Panc1 (cell line): ENCODE results near the gene IGFBP5. TPM values are rescaled to one million over a fixed set of nuclear protein-coding genes. Genes with fewer than 3 reads are reported as not detected.

Experiments
- ATAC-seq: fragments of 200-7000 bp; cut with Tn5 transposase; 2 replicates; pipeline ENCODE4 v1.9.1; 2020; ENCODE audit warnings: mild to moderate bottlenecking, moderate library complexity
- BruUV-seq: library from RNA; stranded (reverse); fragments of 400-500 nt; replicated peaks from 2 replicates; lab custom pipeline; 2021; lab: Mats Ljungman, UMichigan
- CTCF ChIA-PET: fragments of 300-600 bp; sonication (Branson Sonifier 250); formaldehyde crosslinking; loops from one replicate; lab custom pipeline; 2022; ENCODE audit warnings: antibody characterized with exemption; lab: Charles Lee
- POLR2A ChIA-PET: fragments of 300-600 bp; sonication (Branson Sonifier 250); formaldehyde crosslinking; loops from one replicate; lab custom pipeline; 2022; ENCODE audit warnings: antibody characterized with exemption; lab: Charles Lee
- DNase-seq: peaks from one replicate; pipeline ENCODE4 v3.0.0-alpha.2; 2010; ENCODE audit warnings: low read depth, low spot score
- H3K27ac ChIP-seq: 2 replicates; pipeline ENCODE4 v1.5.1; 2011; ENCODE audit warnings: mild to moderate bottlenecking, low read length, inconsistent platforms
- H3K27me3 ChIP-seq: fragments of 200-500 bp; sonication (Bioruptor generic); 2 replicates; pipeline ENCODE4 v1.6.0; 2014; ENCODE audit warnings: low read length, inconsistent platforms; ENCODE audit not compliant: control insufficient read depth, insufficient read depth
- H3K36me3 ChIP-seq: fragments of 200-500 bp; sonication (Bioruptor generic); 2 replicates; pipeline ENCODE4 v1.5.1; 2014; ENCODE audit warnings: inconsistent platforms, mild to moderate bottlenecking, low read length, moderate library complexity; ENCODE audit not compliant: control insufficient read depth, insufficient read depth
- H3K4me1 ChIP-seq: 2 replicates; pipeline ENCODE4 v1.5.1; 2011; ENCODE audit warnings: inconsistent platforms, mild to moderate bottlenecking, low read length, moderate library complexity; ENCODE audit not compliant: control insufficient read depth, insufficient read depth
- H3K4me3 ChIP-seq, 2 experiments: 2 replicates each; pipeline ENCODE4 v1.5.1; 2011 to 2012; ENCODE audit warnings: low read depth in 2 of 2, low read length in 2 of 2, mild to moderate bottlenecking in 2 of 2, inconsistent platforms in 1 of 2, moderate library complexity in 1 of 2
- H3K9me3 ChIP-seq: fragments of 200-500 bp; sonication (Bioruptor generic); 2 replicates; pipeline ENCODE4 v1.5.1; 2014; ENCODE audit warnings: low read depth, mild to moderate bottlenecking, inconsistent platforms, low read length, moderate library complexity; ENCODE audit not compliant: control insufficient read depth, insufficient read depth
- CTCF ChIP-seq: fragments of 450-650 bp; IDR thresholded peaks from 2 replicates; pipeline ENCODE4 v1.5.1; 2017; ENCODE audit warnings: mild to moderate bottlenecking
- POLR2AphosphoS5 ChIP-seq: IDR thresholded peaks from 2 replicates; pipeline ENCODE4 v1.6.1; 2012; ENCODE audit warnings: mild to moderate bottlenecking, low read depth, low read length, moderate library complexity
- REST ChIP-seq, 2 experiments: IDR thresholded peaks; 2 replicates each; pipeline ENCODE4 v1.6.1; 2011 to 2012; ENCODE audit warnings: low read depth in 2 of 2, control low read depth in 1 of 2, low read length in 1 of 2, mild to moderate bottlenecking in 1 of 2, moderate library complexity in 1 of 2; ENCODE audit not compliant: insufficient read depth in 1 of 2
- SIN3A ChIP-seq: IDR thresholded peaks from 2 replicates; pipeline ENCODE4 v1.6.1; 2012; ENCODE audit warnings: low read depth, mild to moderate bottlenecking, low read length, moderate library complexity, borderline replicate concordance; ENCODE audit not compliant: insufficient read depth
- TCF7L2 ChIP-seq: IDR thresholded peaks from 2 replicates; pipeline ENCODE4 v1.6.1; 2011; ENCODE audit warnings: mild to moderate bottlenecking, low read depth, low read length, inconsistent platforms
- in situ Hi-C: cut with HindIII; loops from 2 replicates; pipeline ENCODE4 v1.10.0; 2016; ENCODE audit warnings: low sequenced_read_pairs, low pct_unique_long_range_greater_than_20kb
- intact Hi-C: fragments of 100-400 bp; cut with micrococcal nuclease; formaldehyde crosslinking; loops from one replicate; pipeline ENCODE4 v1.10.0; 2022; ENCODE audit not compliant: unreplicated experiment
- total RNA-seq: library from RNA; stranded (reverse); gene quantifications from one replicate; pipeline ENCODE4 v1.2.1, GENCODE V29; 2021; ENCODE audit not compliant: unreplicated experiment

Gene IGFBP5
- total RNA-seq, 1 experiment from 2014 or later: 1.9 TPM

GRCh38 chr2:216651351-216651881 lies 43.9 kb downstream of the IGFBP5 start:
- Histone ChIP-seq H3K36me3 (no peaks in the 10 kb centered on the region), H3K27ac (no peak overlapping the region), H3K4me3 (no peak overlapping the region), H3K27me3 (no peaks in the 10 kb centered on the region), H3K4me1 (no peaks in the 10 kb centered on the region), H3K9me3 (no peaks in the 10 kb centered on the region)
- DNase-seq (no peak), ATAC-seq (no peak)
- intact Hi-C loops: no loop called here
- TF ChIP-seq CTCF (no peak), REST (IDR thresholded peaks at IDR 0.05; ENCODE audit: insufficient read depth in 1 of 2, low read depth in 2 of 2, low read length in 1 of 2) (no peak), SIN3A (no peak)
- BruUV-seq: no TSS peak
- CTCF ChIA-PET: no interaction called here
- in situ Hi-C loops: no loop called here
- POLR2A ChIA-PET: no interaction called here

GRCh38 chr2:216650626-216651257 lies 44.6 kb downstream of the IGFBP5 start:
- CTCF ChIA-PET: no interaction called here
- no peak overlapping the region for H3K4me3 ChIP-seq
- no TSS peak for BruUV-seq
- H3K9me3 ChIP-seq: no peaks in the 10 kb centered on the region
- no peak for DNase-seq
- POLR2A ChIA-PET: no interaction called here
- H3K27me3 ChIP-seq: no peaks in the 10 kb centered on the region
- H3K27ac ChIP-seq: no peak overlapping the region
- in situ Hi-C loops (no loop called here), intact Hi-C loops (no loop called here)
- H3K4me1 ChIP-seq: no peaks in the 10 kb centered on the region
- no peak for ATAC-seq
- TF ChIP-seq SIN3A: no peak
- TF ChIP-seq REST (IDR thresholded peaks at IDR 0.05; ENCODE audit: insufficient read depth in 1 of 2, low read depth in 2 of 2, low read length in 1 of 2): no peak
- no peak for TF ChIP-seq POLR2AphosphoS5
- TF ChIP-seq CTCF: no peak
- no peak for TF ChIP-seq TCF7L2
- no peaks in the 10 kb centered on the region for H3K36me3 ChIP-seq
